ENCODE measurements around the gene ARAP1.
A peak's percentile ranks its signal among the peaks of the same experiment; 100 is the strongest.
"Not testable (repeated sequence)": the region's sequence is repeated elsewhere in the genome, so short reads cannot be mapped to it uniquely, and the experiment has no call there.

ARAP1 gene

GRCh38 chr11:72752088-72752914, at the start of gene ARAP1:
TSS of gene ARAP1 (minus strand) at chr11:72752408. CDS start at chr11:72727128, 25,280 bp downstream.
- no peak for DNase-seq

- DNase-seq, result no peak
These were observed 47.2 kb upstream of the ARAP1 start for GRCh38 chr11:72799441-72799840.

- no peak for DNase-seq
These were observed 46.2 kb upstream of the ARAP1 start for GRCh38 chr11:72798361-72798760.

GRCh38 chr11:72793425-72794367, 41.5 kb upstream of the ARAP1 start, which contains the start of gene STARD10:
TSS of gene STARD10 (minus strand) at chr11:72794047. CDS start at chr11:72781181, 12,866 bp downstream.
- peak; percentile 77 for DNase-seq

- DNase-seq, result no peak
These were observed 40.8 kb upstream of the ARAP1 start for GRCh38 chr11:72793076-72793424.

GRCh38 chr11:72792437-72793021, 40.3 kb upstream of the ARAP1 start:
- DNase-seq, result no peak

GRCh38 chr11:72791228-72791627, 39.0 kb upstream of the ARAP1 start:
- DNase-seq, result not testable (repeated sequence)

- no peak for DNase-seq
These were observed 37.4 kb upstream of the ARAP1 start for GRCh38 chr11:72789493-72790131.

- no peak for DNase-seq
These were observed 36.0 kb upstream of the ARAP1 start for GRCh38 chr11:72788241-72788640.

- no peak for DNase-seq
These were observed 35.3 kb upstream of the ARAP1 start for GRCh38 chr11:72787216-72788104.

GRCh38 chr11:72786305-72787215, 34.4 kb upstream of the ARAP1 start:
- DNase-seq, result no peak

- DNase-seq, result no peak
These were observed 32.5 kb upstream of the ARAP1 start for GRCh38 chr11:72784662-72785061.

- DNase-seq, result no peak
These were observed 31.1 kb upstream of the ARAP1 start for GRCh38 chr11:72783144-72783905.

GRCh38 chr11:72782081-72782920, 30.1 kb upstream of the ARAP1 start:
- DNase-seq, result no peak

GRCh38 chr11:72781313-72782080, 29.3 kb upstream of the ARAP1 start:
- DNase-seq, result no peak

- no peak for DNase-seq
These were observed 28.8 kb upstream of the ARAP1 start for GRCh38 chr11:72781063-72781312.

- no peak for DNase-seq
These were observed 28.3 kb upstream of the ARAP1 start for GRCh38 chr11:72780296-72781062.
